BLaER1 treated with 17β-estradiol and CSF1 and Interleukin-3, amounts not matched to agents 10 nM and 100 nM (cell line): ENCODE results near the gene ARHGAP15.

Source experiments
- H3K27ac ChIP-seq, 11 experiments: shearing (Covaris generic); formaldehyde crosslinking; 2 replicates each; pipeline ENCODE4 v1.8.1; 2022
- H3K27me3 ChIP-seq, 11 experiments: shearing (Covaris generic); formaldehyde crosslinking; 2 replicates each; pipeline ENCODE4 v1.8.1; 2022
- H3K36me3 ChIP-seq, 11 experiments: shearing (Covaris generic); formaldehyde crosslinking; 2 replicates each; pipeline ENCODE4 v1.8.1; 2022
- H3K4me1 ChIP-seq, 10 experiments: shearing (Covaris generic); formaldehyde crosslinking; 2 replicates each; pipeline ENCODE4 v1.8.1; 2022
- H3K4me2 ChIP-seq, 11 experiments: shearing (Covaris generic); formaldehyde crosslinking; 2 replicates each; pipeline ENCODE4 v1.8.1; 2022
- H3K4me3 ChIP-seq, 10 experiments: shearing (Covaris generic); formaldehyde crosslinking; 2 replicates each; pipeline ENCODE4 v1.8.1; 2022
- H3K9ac ChIP-seq, 11 experiments: shearing (Covaris generic); formaldehyde crosslinking; 2 replicates each; pipeline ENCODE4 v1.8.1; 2022
- H3K9me3 ChIP-seq, 11 experiments: shearing (Covaris generic); formaldehyde crosslinking; replicated peaks in 1 of 11; 2 replicates each; pipeline ENCODE4 v1.8.1; 2022
- H4K20me1 ChIP-seq, 11 experiments: shearing (Covaris generic); formaldehyde crosslinking; 2 replicates each; pipeline ENCODE4 v1.8.1; 2022
- Cebpa-rat ChIP-seq, 11 experiments: shearing (Covaris generic); IDR thresholded peaks; 2 replicates each; pipeline ENCODE4 v1.8.1; 2022

ARHGAP15 gene

GRCh38 chr2:143697744-143698143 is 568.5 kb downstream of the ARHGAP15 start:
- Histone ChIP-seq H3K27ac (no peak overlapping the region), H3K36me3 (peaks cover 0 to 11% (median 0%) of the 10 kb centered on the region in 11 experiments; a peak in 4 of 22 replicates), H4K20me1 (no peaks in the 10 kb centered on the region), H3K4me1 (peaks cover 0 to 24% (median 1%) of the 10 kb centered on the region in 10 experiments; a peak in 4 of 20 replicates), H3K9me3 (no peaks in the 10 kb centered on the region), H3K4me3 (no peak overlapping the region), H3K9ac (no peak overlapping the region), H3K4me2 (no peak overlapping the region), H3K27me3 (no peaks in the 10 kb centered on the region)
- no peak for TF ChIP-seq Cebpa-rat (IDR thresholded peaks at IDR 0.05)

- H3K9me3 ChIP-seq = no peaks in the 10 kb centered on the region
- peaks cover 0 to 24% (median 1%) of the 10 kb centered on the region in 10 experiments; a peak in 4 of 20 replicates for H3K4me1 ChIP-seq
- no peak for TF ChIP-seq Cebpa-rat (IDR thresholded peaks at IDR 0.05)
- H3K27ac ChIP-seq = no peak overlapping the region
- no peaks in the 10 kb centered on the region for H3K27me3 ChIP-seq
- H3K36me3 ChIP-seq = peaks cover 0 to 14% (median 3%) of the 10 kb centered on the region in 11 experiments; a peak in 10 of 22 replicates
- no peak overlapping the region for H3K9ac ChIP-seq
- no peak overlapping the region for H3K4me3 ChIP-seq
- no peaks in the 10 kb centered on the region for H4K20me1 ChIP-seq
- H3K4me2 ChIP-seq = no peak overlapping the region
Measured at GRCh38 chr2:143698352-143698751, 569.1 kb downstream of the ARHGAP15 start.

- no peak for TF ChIP-seq Cebpa-rat (IDR thresholded peaks at IDR 0.05)
- no peaks in the 10 kb centered on the region for H3K9me3 ChIP-seq
- H3K27ac ChIP-seq = no peak overlapping the region
- H3K4me3 ChIP-seq = no peak overlapping the region
- H3K4me2 ChIP-seq = no peak overlapping the region
- peaks cover 0 to 26% (median 1%) of the 10 kb centered on the region in 10 experiments; a peak in 4 of 20 replicates for H3K4me1 ChIP-seq
- H3K9ac ChIP-seq = no peak overlapping the region
- H3K27me3 ChIP-seq = no peaks in the 10 kb centered on the region
- peaks cover 0 to 21% (median 10%) of the 10 kb centered on the region in 11 experiments; a peak in 17 of 22 replicates for H3K36me3 ChIP-seq
- no peaks in the 10 kb centered on the region for H4K20me1 ChIP-seq
Measured at GRCh38 chr2:143698888-143699570, 569.8 kb downstream of the ARHGAP15 start.

- peak overlapping the region in 1 of 11 experiments; percentile 21; a peak in 1 of 22 replicates for H3K4me2 ChIP-seq
- no peaks in the 10 kb centered on the region for H4K20me1 ChIP-seq
- no peaks in the 10 kb centered on the region for H3K9me3 ChIP-seq
- TF ChIP-seq Cebpa-rat (IDR thresholded peaks at IDR 0.05) = no peak
- H3K36me3 ChIP-seq = peaks cover 0 to 34% (median 22%) of the 10 kb centered on the region in 11 experiments; a peak in 19 of 22 replicates
- H3K4me1 ChIP-seq = peaks cover 0 to 43% (median 1%) of the 10 kb centered on the region in 10 experiments; a peak in 7 of 20 replicates
- no peak overlapping the region for H3K4me3 ChIP-seq
- no peaks in the 10 kb centered on the region for H3K27me3 ChIP-seq
- no peak overlapping the region for H3K27ac ChIP-seq
- no peak overlapping the region for H3K9ac ChIP-seq
Measured at GRCh38 chr2:143700865-143701264, 571.6 kb downstream of the ARHGAP15 start.

GRCh38 chr2:143701785-143702184 is 572.6 kb downstream of the ARHGAP15 start:
- H3K36me3 ChIP-seq = peaks cover 9 to 43% (median 31%) of the 10 kb centered on the region in 11 experiments; a peak in 19 of 22 replicates
- no peak overlapping the region for H3K4me3 ChIP-seq
- no peak overlapping the region for H3K27ac ChIP-seq
- TF ChIP-seq Cebpa-rat (IDR thresholded peaks at IDR 0.05) = no peak
- no peaks in the 10 kb centered on the region for H3K9me3 ChIP-seq
- no peak overlapping the region for H3K9ac ChIP-seq
- H3K4me2 ChIP-seq = peak overlapping the region in 2 of 11 experiments; percentile 16 to 57; a peak in 2 of 22 replicates
- H3K4me1 ChIP-seq = peaks cover 0 to 43% (median 1%) of the 10 kb centered on the region in 10 experiments; a peak in 7 of 20 replicates
- H4K20me1 ChIP-seq = no peaks in the 10 kb centered on the region
- no peaks in the 10 kb centered on the region for H3K27me3 ChIP-seq

GRCh38 chr2:143702931-143703330 is 573.7 kb downstream of the ARHGAP15 start:
- H3K36me3 ChIP-seq = peaks cover 11 to 55% (median 33%) of the 10 kb centered on the region in 11 experiments; a peak in 19 of 22 replicates
- peaks cover 0 to 43% (median 1%) of the 10 kb centered on the region in 10 experiments; a peak in 7 of 20 replicates for H3K4me1 ChIP-seq
- no peak overlapping the region for H3K4me2 ChIP-seq
- H3K27ac ChIP-seq = no peak overlapping the region
- TF ChIP-seq Cebpa-rat (IDR thresholded peaks at IDR 0.05) = no peak
- no peak overlapping the region for H3K9ac ChIP-seq
- no peaks in the 10 kb centered on the region for H3K9me3 ChIP-seq
- H3K4me3 ChIP-seq = no peak overlapping the region
- no peaks in the 10 kb centered on the region for H4K20me1 ChIP-seq
- H3K27me3 ChIP-seq = no peaks in the 10 kb centered on the region

GRCh38 chr2:143704451-143705106 is 575.4 kb downstream of the ARHGAP15 start:
- Histone ChIP-seq H3K4me1 (peaks cover 0 to 37% (median 1%) of the 10 kb centered on the region in 10 experiments; a peak in 7 of 20 replicates), H3K27ac (no peak overlapping the region), H3K9me3 (0 out of 22 replicates have a peak, but pooled peaks cover 0 to 2% (median 0%) of the 10 kb centered on the region in 11 experiments), H4K20me1 (no peaks in the 10 kb centered on the region), H3K27me3 (no peaks in the 10 kb centered on the region), H3K4me3 (no peak overlapping the region), H3K36me3 (peaks cover 11 to 69% (median 39%) of the 10 kb centered on the region in 11 experiments; a peak in 20 of 22 replicates), H3K4me2 (peak overlapping the region in 3 of 11 experiments; percentile 2 to 55 (median 16); a peak in 4 of 22 replicates), H3K9ac (no peak overlapping the region)
- TF ChIP-seq Cebpa-rat (IDR thresholded peaks at IDR 0.05) = no peak

- Histone ChIP-seq H4K20me1 (no peaks in the 10 kb centered on the region), H3K36me3 (peaks cover 11 to 73% (median 46%) of the 10 kb centered on the region in 11 experiments; a peak in 20 of 22 replicates), H3K4me1 (peaks cover 0 to 37% (median 1%) of the 10 kb centered on the region in 10 experiments; a peak in 7 of 20 replicates), H3K27ac (no peak overlapping the region), H3K4me3 (no peak overlapping the region), H3K9ac (no peak overlapping the region), H3K4me2 (peak overlapping the region in 3 of 11 experiments; percentile 2 to 59 (median 55); a peak in 5 of 22 replicates), H3K9me3 (peaks cover 0 to 8% (median 2%) of the 10 kb centered on the region in 11 experiments; a peak in 9 of 22 replicates), H3K27me3 (no peaks in the 10 kb centered on the region)
- TF ChIP-seq Cebpa-rat (IDR thresholded peaks at IDR 0.05) = no peak
Measured at GRCh38 chr2:143705108-143705707, 576.0 kb downstream of the ARHGAP15 start.
